ENCODE data around the gene RNF186.
"Not testable (repeated sequence)": the region's sequence is repeated elsewhere in the genome, so short reads cannot be mapped to it uniquely, and the experiment has no call there.

The RNF186 gene

DNA sequence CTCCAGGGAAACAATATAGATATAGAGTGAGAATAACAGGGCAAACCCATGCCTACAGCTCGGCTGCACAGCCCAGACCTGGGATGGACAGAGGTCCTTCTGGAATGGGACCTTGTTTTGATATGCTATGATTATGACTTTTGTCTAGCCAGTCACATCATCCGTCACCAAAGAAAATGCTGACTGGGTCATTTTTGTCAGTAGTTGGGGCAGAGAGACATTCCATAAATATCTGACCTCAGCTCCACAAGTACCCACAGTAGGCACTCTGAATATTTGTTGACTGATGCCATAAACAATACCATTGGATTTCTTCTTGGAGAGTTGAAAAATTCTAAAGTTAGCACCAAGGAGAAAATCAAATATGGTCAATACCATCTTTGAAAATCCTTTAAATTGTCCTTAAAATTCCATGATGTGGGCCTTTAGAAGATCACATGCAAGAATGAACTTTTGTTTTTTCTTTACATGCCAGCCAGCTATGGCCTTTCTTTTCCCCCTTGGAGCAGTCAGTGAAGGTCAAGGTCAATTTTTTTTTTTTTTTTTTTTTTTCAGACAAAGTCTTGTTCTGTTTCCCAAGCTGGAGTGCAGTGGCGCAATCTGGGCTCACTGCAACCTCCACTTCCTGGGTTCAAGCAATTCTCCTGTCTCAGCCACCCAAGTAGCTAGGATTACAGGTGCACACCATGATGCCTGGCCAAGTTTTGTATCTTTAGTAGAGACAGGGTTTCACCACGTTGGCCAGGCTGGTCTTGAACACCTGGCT is 22.7 kb downstream of the RNF186 start:
- no peak for DNase-seq

DNA sequence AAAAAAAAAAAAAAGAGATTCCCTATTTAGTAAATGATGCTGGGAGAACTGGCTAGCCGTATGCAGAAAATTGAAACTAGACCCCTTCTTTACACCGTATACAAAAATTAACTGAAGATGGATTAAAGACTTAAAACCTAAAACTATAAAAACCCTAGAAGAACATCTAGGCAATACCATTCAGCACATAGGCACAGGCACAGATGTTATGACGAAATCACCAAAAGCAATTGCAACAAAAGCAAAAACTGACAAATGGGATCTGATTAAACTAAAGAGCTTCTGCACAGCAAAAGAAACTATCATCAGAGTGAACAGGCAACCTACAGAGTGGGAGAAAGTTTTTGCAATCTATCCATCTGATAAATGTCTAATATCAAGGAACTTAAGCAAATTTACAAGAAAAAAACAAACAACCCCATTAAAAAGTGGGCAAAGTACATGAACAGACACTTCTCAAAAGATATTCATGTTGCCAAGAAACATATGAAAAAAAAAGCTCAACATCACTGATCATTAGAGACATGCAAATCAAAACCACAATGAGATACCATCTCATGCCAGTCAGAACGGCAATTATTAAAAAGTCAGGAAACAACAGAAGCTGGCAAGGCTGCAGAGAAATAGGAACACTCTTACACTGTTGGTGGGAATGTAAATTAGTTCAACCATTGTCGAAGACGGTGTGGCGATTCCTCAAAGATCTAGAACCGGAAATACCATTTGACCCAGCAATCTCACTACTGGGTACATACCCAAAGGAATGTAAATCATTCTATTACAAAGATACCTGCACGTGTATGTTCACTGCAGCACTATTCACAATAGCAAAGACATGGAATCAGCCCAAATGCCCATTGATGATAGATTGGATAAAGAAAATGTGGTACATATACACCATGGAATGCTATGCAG is 24.8 kb downstream of the RNF186 start:
- DNase-seq, result not testable (repeated sequence)

DNA sequence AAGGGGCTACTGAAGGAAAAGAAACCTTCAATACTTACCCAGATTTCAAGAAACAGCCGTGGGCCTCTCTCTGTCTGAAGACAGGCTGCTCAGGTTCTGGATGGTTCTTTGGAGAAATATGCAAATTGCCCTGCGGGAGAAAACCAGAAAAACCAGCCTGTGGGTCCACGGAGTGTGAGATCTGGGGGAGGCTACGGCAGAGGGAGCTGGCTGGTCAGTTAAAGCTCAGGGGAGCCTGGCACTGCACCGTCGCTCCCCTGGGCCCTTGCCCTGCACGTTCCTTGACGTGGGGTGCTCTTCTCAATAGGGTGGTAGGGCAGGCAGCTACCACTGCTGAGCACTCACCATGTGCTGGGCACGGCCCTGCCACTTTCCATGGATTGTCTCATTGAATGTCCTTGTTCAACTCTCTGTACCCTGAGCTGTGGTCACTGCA is 28.1 kb downstream of the RNF186 start:
- DNase-seq, result no peak

DNA sequence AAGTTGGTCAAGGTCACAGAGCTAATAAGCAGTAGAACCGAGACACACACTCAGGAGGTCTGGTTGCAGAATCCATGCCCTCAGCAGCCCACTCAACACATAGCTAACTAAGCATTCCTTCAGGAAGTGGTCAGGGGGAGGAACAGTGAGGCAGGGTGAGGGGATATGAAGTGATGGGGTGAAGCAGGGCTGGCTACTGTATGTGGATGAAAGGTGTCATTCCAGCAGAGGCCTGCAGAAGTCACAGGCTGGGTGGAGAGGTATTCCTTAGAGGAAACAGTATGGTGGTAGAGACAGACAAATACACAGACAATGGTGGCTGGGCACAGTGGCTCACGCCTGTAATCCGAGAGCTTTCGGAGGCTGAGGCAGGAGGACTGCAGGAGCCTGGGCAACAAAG is 29.4 kb downstream of the RNF186 start:
- no peak for DNase-seq

DNA sequence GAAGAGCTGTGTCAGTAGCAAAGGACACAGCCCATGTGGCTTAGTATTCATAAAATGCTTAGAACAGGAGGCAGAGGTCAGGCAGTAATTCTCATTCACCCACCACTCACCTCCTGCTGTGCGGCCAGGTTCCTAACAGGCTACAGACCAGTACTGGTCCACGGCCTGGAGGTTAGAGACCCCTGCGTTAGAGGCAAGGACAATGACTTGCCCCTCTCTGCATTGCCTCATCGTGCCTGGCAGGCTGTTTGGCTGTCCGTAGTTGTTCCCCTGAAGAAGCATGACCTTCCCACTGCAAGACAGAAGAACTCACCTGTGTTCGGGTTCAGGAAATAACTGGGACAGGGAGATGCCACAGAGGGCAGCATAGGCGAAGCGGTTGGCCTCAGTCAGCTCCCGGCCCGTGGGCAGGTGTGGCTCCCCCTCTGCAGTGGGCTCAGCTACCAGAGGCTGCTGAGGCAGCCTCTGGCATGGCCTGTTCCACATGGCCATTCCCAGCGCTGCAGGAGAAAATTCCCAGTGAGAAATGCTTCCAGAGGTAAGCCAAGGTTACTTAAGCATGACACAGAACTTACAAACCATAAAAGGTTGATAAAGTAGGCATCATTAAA is 34.7 kb downstream of the RNF186 start:
- DNase-seq, result no peak

DNA sequence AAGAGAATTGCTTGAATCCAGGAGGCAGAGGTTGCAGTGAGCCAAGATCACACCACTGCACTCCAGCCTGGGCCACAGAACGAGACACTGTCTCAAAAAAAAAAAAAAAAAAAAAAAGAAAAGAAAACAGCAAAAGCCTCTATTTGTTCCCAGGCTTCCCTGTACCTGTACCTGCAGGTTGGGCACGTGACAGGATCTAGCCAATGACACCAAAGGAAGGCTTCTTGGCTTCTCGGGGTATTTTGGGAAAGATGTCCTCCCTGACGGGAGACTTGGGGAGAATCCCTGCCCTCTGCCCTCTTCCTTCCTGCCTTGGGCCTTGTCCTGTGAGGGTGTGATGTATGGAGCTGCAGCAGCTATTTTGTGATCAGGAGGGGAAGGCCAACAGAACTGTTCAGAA is 38.1 kb downstream of the RNF186 start:
- no peak for DNase-seq

DNA sequence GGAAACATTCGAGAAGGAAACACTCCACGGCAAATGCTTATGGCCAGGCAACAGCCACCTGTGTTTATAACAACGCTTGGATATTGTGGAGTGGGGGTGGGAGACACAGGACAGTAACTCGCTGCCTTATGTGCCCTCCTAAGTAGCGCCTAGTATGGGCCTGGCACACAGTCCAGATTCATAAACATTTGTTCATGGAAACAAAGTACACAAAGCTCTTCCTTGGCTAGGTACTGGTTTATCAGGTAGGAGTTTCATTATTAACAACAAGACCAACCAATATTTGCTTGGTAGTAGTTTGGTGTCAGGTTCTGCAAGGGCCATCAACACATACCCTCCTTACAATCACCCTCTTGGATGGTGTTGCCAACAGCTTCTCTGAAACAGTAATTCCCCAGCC is 38.8 kb downstream of the RNF186 start:
- DNase-seq, result no peak

DNA sequence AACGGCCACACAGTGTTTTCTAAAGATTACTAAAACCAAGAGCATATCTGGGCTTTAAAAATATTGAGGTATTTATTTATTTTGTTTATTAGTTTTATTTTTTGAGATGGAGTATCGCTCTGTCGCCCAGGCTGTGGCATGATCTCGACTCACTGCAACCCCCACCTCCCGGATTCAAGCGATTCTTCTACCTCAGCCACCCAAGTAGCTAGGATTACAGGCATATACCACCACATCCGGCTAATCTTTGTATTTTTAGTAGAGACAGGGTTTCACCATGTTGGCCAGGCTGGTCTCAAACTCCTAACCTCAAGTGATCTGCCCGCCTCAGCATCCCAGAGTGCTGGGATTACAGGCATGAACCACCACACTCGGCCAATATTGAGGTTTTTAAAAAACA is 39.3 kb downstream of the RNF186 start:
- DNase-seq, result no peak

DNA sequence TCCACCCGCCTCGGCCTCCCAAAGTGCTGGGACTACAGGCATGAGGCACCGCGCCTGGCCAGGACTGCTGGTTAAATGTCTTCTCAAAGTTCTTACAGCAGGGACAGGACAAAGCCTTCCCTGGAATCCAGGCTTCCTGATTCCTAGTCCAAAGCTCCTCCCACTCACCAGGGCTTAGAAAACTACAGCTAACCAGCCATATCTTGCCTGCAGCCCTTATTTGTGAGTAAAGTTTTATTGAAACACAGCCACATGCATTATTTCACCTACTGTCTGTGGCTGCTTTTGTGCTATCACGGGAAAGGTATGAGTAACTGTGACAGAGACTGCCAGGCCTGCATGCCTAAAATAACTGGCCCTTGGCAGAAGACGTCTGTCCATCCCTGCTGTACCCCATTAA is 39.8 kb downstream of the RNF186 start:
- no peak for DNase-seq

DNA sequence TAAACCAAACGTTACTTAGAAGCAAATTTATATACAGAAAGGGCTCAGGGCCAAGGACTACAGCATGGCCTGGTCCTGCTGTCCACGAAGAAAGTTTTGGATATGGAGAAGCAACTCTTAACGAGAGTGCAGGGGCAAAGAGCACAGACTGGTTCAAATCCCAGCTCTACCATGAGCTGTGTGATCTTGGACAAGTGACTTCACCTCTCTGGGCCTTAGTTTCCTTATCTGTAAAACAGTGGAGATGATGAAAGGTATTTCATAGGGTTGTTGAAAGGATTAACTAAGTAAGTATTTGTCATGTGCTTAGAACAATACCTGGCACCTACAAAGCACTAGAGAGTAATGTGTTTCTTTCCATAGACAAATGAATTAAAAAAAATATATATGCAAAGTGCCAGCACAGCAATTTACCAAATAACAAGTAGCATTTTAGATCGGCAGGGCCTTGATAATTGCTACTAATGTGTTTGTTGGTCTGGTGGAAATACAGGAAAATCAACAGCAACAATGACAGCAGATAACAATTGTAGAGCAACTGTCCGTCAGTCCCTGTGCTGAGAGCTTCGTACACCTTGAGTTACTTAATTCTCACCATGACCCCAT is 40.8 kb downstream of the RNF186 start:
- DNase-seq, result no peak

DNA sequence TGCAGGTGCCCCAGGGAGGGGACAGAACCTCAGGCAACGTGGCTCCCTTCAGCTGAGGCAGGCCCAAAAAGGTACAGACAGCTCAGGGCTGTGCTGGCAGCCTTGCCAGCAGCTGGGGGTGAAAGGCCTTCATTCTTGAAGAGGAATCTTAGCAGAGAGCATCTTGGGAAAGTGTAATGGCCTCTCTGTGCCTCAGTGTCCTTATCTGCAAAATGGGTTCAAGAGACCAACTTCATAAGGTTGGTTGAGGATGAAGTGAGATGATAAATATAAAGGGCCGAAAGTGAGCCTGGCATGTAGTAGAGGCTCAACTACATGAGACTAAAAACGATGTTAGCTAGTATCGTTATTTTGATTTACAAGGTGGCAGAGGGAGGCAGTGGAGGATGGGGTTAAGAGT is 41.6 kb downstream of the RNF186 start:
- no peak for DNase-seq

DNA sequence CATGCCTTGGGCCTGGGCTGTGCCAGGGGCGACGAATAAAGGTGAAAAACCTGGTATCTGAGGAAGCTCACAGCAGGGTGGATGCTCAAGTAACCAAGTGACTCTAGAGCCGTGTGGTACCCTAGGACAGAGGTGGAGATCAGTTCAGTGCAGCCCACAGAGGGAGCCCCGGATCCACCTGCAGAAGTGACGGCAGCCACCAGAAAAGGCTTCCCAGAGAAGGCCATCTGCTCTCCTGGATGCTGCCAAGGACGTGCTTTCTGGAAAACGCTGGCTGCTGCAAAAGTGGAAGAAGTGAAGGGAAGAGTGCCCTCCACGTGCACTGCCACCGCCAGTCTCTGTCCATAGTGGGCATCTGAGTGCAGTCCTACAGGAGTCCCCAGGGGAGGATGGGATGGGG is 43.0 kb downstream of the RNF186 start:
- no peak for DNase-seq

DNA sequence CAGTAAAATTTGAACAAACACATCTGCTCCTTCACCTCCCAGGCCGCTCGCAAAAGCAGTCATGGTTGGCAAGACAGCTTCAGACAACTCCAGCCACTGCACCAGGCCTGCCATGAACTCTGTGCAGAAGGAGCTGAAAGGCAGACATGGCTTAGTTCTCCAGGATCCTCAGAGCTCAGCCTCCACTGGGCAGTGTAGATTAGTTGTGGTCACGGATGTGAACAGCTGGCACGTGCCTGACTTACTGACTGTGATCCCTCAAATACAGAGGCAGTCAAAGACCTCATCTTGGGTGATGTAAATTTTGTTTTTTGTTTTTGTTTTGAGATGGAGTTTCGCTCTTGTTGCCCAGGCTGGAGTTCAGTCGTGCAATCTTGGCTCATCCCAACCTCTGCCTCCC is 43.7 kb downstream of the RNF186 start:
- no peak for DNase-seq

DNA sequence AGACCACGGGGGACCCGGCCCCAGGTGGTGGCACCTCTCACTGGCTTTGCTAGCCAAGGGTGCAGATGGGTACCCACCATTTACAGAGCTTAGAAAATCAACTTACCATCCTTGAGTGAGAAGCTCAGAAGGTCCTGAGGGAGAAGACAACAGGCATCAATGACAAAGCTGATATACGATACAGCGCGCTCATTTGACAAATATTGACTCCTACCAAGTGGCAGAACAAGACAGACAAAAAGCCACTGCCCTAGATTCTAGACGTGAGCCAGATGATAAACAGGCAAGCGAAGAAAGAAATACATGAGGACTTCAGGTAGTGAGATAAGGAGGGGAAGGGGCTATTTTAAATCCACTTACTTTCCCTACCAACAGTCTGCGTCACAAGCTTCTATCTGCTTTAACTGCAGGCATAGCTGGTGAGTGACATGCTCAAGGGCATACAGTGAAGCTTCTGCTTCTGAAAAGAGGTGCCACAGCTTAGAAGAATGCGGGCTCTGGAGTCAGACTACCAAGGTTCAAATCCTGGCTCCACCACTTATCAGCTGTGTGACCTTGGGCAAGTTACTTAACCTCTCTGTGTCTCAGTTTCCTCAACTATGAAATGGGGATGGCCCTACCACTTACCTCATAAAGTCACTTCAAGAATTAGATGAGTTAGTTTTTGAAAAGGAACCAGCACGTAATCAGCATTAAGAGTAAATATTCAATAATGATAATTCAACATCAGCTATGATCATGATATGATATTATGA is 44.5 kb downstream of the RNF186 start:
- no peak for DNase-seq

DNA sequence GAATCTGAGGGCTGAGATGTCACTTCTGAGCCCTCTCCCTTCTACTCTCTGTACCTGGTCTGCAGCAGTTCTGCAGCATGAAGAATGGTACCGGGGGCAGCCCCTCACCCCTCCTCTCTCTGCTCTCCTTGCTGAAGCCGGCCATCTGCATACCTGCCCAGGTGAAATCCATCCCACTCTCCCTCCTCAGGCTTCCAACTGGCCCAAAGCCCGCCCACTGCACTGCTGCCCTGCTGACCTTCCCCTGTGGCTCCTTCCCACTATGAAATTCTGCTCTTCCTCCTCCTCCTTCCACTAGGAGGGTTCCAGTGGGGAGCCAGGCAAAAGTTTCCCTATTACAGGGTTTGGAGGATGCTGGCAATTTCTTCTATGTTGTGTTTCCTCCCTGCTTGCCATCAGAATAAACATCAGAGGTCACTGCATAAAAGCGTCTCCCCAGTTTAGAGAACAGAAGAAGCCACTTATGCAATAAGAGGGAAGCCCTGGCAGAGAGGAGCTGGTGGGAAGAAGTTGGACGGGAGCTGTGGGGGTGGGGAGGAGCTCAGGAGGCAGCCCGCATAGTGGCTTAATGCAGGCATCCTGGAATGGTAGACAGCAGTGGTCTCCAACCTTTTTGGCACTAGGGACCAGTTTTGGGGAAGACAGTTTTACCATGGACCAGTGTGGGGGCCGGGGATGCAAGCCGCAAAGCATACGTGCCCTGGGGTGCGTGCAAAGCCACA is 45.7 kb downstream of the RNF186 start:
- no peak for DNase-seq

DNA sequence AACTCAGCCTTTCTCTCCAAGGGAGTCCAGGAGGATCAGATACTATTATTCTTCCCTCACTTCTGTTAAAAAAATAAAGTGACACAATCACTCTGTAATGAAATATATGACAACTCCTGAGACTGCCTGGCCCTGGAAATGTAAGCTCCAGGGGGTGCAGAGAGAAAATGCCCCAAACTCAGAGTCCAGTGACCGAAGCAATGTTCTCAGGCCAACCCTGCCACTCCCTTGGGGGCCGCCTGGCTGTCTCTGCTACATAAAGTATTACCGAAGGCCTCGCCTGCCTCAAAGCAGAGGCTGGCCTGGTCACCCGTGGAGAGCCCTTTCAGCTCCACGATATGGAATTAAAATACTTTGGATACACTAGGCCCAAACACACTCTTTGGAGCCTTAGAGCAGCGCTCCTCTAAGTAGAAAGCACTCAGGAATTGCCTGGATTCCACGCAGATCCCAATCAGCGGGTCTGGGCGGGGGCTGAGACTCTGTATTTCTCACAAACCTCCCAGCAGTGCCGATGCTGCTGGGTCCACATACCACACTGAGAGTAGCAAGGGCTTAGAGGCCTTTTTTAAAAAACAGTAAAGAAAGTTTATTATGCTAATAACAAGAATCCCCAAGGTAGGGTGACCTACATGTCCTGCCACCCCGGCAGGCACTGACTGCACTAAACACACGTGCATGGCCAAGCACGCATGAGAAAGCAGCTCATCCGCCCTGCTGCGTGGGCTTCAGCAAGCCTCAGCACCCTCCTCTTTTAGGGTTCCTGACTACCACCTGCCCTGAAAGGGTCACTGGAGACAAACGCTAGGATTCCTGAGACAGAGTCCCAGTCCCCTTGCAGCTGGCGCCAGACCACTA is 46.5 kb downstream of the RNF186 start:
- no peak for DNase-seq

DNA sequence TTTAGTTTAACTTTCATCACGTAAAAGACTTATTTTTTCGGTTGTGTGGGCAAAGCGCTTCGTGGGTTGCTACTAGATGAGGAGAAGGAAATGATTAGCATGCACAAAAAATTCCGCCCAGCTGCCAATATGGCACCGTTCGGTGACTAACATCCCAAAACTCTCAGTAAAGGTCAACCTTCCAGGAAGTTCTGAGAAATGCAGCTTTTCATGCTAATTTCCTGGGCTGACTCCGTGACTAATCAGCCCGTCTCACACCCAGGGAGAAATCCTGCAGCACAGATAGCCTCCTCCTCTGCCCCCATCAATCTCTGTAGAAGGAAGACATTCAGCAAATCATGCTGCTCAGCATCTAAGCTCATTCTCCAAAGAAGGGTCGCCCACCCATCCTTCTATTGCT is 49.5 kb downstream of the RNF186 start:
- DNase-seq, result peak; percentile 65

DNA sequence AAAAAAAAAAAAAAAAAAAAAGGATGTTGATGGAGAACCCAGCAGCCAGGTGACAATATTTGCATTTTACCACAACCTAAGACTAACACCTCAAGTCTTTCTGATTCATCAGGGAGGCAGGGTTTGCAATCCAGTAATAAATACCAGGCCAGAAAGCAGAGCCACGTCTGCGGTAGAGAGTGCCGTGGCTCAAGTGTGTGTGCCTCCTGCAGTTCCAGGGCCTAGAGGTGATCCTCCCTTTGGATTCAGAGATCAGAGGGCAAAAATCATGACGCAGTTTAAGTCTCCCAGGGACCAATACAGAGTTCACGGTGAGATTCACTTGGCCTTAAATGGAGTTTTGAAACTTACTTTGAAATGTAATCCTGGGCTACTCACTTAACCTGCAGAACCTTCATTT is 50.2 kb downstream of the RNF186 start:
- no peak for DNase-seq
